ENCODE results near the gene CELF4. TPM values are rescaled to one million over a fixed set of nuclear protein-coding genes. Genes with fewer than 3 reads are reported as not detected.

CELF4 gene
- polyA plus RNA-seq, 4 donors: 3.2 to 7.8 (median 3.8) TPM; not detected in 1

DNA sequence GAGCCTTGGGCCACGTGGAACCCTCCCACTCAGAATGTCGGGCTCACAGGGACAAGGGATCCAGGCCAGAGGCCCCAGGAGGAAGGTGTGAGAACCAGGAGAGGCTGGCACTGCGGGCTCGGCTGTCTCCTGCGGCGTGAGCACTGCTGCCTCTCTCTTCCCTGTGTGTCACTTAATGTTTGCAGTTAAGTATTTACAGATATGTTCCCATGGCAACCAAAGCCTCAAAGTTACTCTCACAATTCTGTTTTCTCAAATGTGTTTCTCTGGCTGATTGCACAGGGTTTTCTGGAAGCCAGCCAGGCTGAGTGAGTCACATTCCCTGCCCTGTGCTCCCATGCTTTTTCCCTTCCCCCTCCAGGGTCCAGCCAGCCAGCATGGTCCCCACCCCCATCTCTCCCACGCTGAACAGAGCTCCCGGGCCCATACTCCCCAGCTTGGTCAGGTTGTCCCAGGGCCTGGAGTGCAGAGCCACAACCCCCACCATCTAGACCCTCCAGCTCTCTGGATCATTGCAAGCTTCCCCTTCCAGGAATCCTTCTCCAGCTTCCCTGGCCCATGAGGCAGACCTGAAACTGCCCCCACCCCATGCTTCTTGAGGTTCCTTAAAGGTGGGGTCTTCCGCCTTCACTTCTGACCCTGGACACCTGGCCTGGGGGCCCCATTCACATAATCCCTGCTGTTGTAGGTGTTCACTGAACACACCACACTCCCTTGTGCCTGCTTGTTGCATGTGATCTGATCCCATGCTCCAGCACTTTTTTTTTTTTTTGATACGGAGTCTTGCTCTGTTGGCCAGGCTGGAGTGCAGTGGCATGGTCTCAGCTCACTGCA lies 265.9 kb downstream of the CELF4 start:
- no peaks in the 10 kb centered on the region for H3K36me3 ChIP-seq (ENCODE audit: control insufficient read depth in 3 of 3, insufficient read depth in 2 of 3, low read depth in 1 of 3, low read length in 3 of 3)
- no peak overlapping the region for H3K4me3 ChIP-seq (ENCODE audit: low read depth in 1 of 3, low read length in 3 of 3)
- peaks cover 0 to 13% (median 3%) of the 10 kb centered on the region in 3 donors for H3K4me1 ChIP-seq (ENCODE audit: control insufficient read depth in 3 of 3, insufficient read depth in 2 of 3, low read depth in 1 of 3, low read length in 2 of 3)
- DNase-seq: peak; percentile 84 to 96
- H3K27me3 ChIP-seq (ENCODE audit: control insufficient read depth in 3 of 3, insufficient read depth in 3 of 3, low read length in 3 of 3): no peaks in the 10 kb centered on the region
- H3K27ac ChIP-seq (ENCODE audit: low read depth in 1 of 3, low read length in 2 of 3): peak overlapping the region in 1 of 3 donors; percentile 40
- 15 to 29% (median 21%) methylated on average over 10 of the region's 10 CpGs for WGBS, 3 donors
- no peaks in the 10 kb centered on the region for H3K9me3 ChIP-seq (ENCODE audit: control insufficient read depth in 2 of 2, insufficient read depth in 1 of 2, low read depth in 1 of 2, low read length in 1 of 2)
- no peak for FAIRE-seq

GRCh38 chr18:37298816-37299215 lies 266.8 kb downstream of the CELF4 start:
- Histone ChIP-seq H3K9me3 (ENCODE audit: control insufficient read depth in 2 of 2, insufficient read depth in 1 of 2, low read depth in 1 of 2, low read length in 1 of 2) (no peaks in the 10 kb centered on the region), H3K27me3 (ENCODE audit: control insufficient read depth in 3 of 3, insufficient read depth in 3 of 3, low read length in 3 of 3) (no peaks in the 10 kb centered on the region), H3K4me1 (ENCODE audit: control insufficient read depth in 3 of 3, insufficient read depth in 2 of 3, low read depth in 1 of 3, low read length in 2 of 3) (peaks cover 0 to 13% (median 3%) of the 10 kb centered on the region in 3 donors), H3K27ac (ENCODE audit: low read depth in 1 of 3, low read length in 2 of 3) (no peak overlapping the region), H3K36me3 (ENCODE audit: control insufficient read depth in 3 of 3, insufficient read depth in 2 of 3, low read depth in 1 of 3, low read length in 3 of 3) (no peaks in the 10 kb centered on the region), H3K4me3 (ENCODE audit: low read depth in 1 of 3, low read length in 3 of 3) (no peak overlapping the region)
- peak in 1 of 2 donors; percentile 5 for DNase-seq
- FAIRE-seq: no peak
- WGBS, 3 donors: 86 to 96% (median 91%) methylated on average over 6 of the region's 6 CpGs

DNA sequence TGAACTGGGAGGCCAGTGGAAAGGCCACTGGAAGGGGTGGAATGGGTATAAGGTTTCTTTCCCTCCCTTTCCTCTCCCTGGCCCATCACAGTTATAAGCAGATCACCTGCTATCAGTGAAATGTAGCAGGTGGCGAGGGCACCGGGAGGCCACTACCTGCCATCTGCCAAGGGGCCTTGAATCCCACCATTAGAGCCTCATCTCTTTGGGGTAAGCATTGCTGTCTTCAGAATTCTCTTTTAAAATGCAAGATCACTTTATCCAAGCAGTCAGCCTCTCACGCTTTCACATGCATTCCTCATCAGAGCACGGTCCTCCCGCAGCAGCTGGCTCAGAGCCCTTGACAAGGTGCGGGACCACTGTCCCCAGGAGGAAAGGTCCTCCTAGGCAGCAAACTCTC lies 268.5 kb downstream of the CELF4 start:
- H3K4me1 ChIP-seq (ENCODE audit: control insufficient read depth in 3 of 3, insufficient read depth in 2 of 3, low read depth in 1 of 3, low read length in 2 of 3): peaks cover 0 to 13% (median 3%) of the 10 kb centered on the region in 3 donors
- H3K27ac ChIP-seq (ENCODE audit: low read depth in 1 of 3, low read length in 2 of 3): no peak overlapping the region
- H3K36me3 ChIP-seq (ENCODE audit: control insufficient read depth in 3 of 3, insufficient read depth in 2 of 3, low read depth in 1 of 3, low read length in 3 of 3): no peaks in the 10 kb centered on the region
- 73 to 91% (median 86%) methylated on average over 6 of the region's 6 CpGs for WGBS, 3 donors
- no peak overlapping the region for H3K4me3 ChIP-seq (ENCODE audit: low read depth in 1 of 3, low read length in 3 of 3)
- no peak for FAIRE-seq
- no peaks in the 10 kb centered on the region for H3K27me3 ChIP-seq (ENCODE audit: control insufficient read depth in 3 of 3, insufficient read depth in 3 of 3, low read length in 3 of 3)
- H3K9me3 ChIP-seq (ENCODE audit: control insufficient read depth in 2 of 2, insufficient read depth in 1 of 2, low read depth in 1 of 2, low read length in 1 of 2): no peaks in the 10 kb centered on the region
- DNase-seq: no peak

DNA sequence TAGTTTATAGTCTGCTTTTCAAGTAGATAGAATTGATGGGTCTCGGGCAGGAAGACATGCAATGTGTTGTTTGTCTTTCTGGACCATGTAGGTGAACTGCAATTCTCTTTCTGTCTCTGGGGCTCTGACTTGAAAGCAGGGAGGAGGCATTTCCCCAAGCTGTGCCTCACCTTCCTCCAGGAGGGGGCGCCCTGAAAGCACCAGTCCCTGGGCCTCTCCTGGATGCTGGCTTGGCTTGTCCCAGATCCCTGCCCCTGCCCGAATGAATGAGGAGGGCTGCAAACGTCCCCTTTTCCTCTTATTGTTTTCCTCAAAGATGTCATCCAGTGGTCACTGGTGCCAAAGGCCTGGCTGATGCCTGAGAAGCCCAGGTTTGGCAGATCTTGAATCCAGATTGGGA lies 270.6 kb downstream of the CELF4 start:
- no peak for FAIRE-seq
- Histone ChIP-seq H3K27me3 (ENCODE audit: control insufficient read depth in 3 of 3, insufficient read depth in 3 of 3, low read length in 3 of 3) (no peaks in the 10 kb centered on the region), H3K4me3 (ENCODE audit: low read depth in 1 of 3, low read length in 3 of 3) (no peak overlapping the region), H3K9me3 (ENCODE audit: control insufficient read depth in 2 of 2, insufficient read depth in 1 of 2, low read depth in 1 of 2, low read length in 1 of 2) (no peaks in the 10 kb centered on the region), H3K36me3 (ENCODE audit: control insufficient read depth in 3 of 3, insufficient read depth in 2 of 3, low read depth in 1 of 3, low read length in 3 of 3) (no peaks in the 10 kb centered on the region), H3K27ac (ENCODE audit: low read depth in 1 of 3, low read length in 2 of 3) (no peak overlapping the region), H3K4me1 (ENCODE audit: control insufficient read depth in 3 of 3, insufficient read depth in 2 of 3, low read depth in 1 of 3, low read length in 2 of 3) (peaks cover 0 to 12% (median 3%) of the 10 kb centered on the region in 3 donors)
- WGBS, 3 donors: 26 to 35% (median 29%) methylated on average over 4 of the region's 4 CpGs
- DNase-seq: peak; percentile 7 to 21

GRCh38 chr18:37293359-37293758 lies 272.2 kb downstream of the CELF4 start:
- H3K4me3 ChIP-seq (ENCODE audit: low read depth in 1 of 3, low read length in 3 of 3): no peak overlapping the region
- H3K36me3 ChIP-seq (ENCODE audit: control insufficient read depth in 3 of 3, insufficient read depth in 2 of 3, low read depth in 1 of 3, low read length in 3 of 3): no peaks in the 10 kb centered on the region
- FAIRE-seq: no peak
- no peaks in the 10 kb centered on the region for H3K4me1 ChIP-seq (ENCODE audit: control insufficient read depth in 3 of 3, insufficient read depth in 2 of 3, low read depth in 1 of 3, low read length in 2 of 3)
- no peak overlapping the region for H3K27ac ChIP-seq (ENCODE audit: low read depth in 1 of 3, low read length in 2 of 3)
- 63 to 87% (median 82%) methylated on average over 3 of the region's 3 CpGs for WGBS, 3 donors
- H3K9me3 ChIP-seq (ENCODE audit: control insufficient read depth in 2 of 2, insufficient read depth in 1 of 2, low read depth in 1 of 2, low read length in 1 of 2): no peaks in the 10 kb centered on the region
- no peak for DNase-seq
- no peaks in the 10 kb centered on the region for H3K27me3 ChIP-seq (ENCODE audit: control insufficient read depth in 3 of 3, insufficient read depth in 3 of 3, low read length in 3 of 3)

- no peaks in the 10 kb centered on the region for H3K9me3 ChIP-seq (ENCODE audit: control insufficient read depth in 2 of 2, insufficient read depth in 1 of 2, low read depth in 1 of 2, low read length in 1 of 2)
- H3K27me3 ChIP-seq (ENCODE audit: control insufficient read depth in 3 of 3, insufficient read depth in 3 of 3, low read length in 3 of 3): no peaks in the 10 kb centered on the region
- H3K36me3 ChIP-seq (ENCODE audit: control insufficient read depth in 3 of 3, insufficient read depth in 2 of 3, low read depth in 1 of 3, low read length in 3 of 3): no peaks in the 10 kb centered on the region
- no peak overlapping the region for H3K27ac ChIP-seq (ENCODE audit: low read depth in 1 of 3, low read length in 2 of 3)
- DNase-seq (no peak), FAIRE-seq (no peak)
- H3K4me3 ChIP-seq (ENCODE audit: low read depth in 1 of 3, low read length in 3 of 3): no peak overlapping the region
- no peaks in the 10 kb centered on the region for H3K4me1 ChIP-seq (ENCODE audit: control insufficient read depth in 3 of 3, insufficient read depth in 2 of 3, low read depth in 1 of 3, low read length in 2 of 3)
- 65 to 87% (median 87%) methylated on average over 3 to 6 of the region's 6 CpGs for WGBS, 3 donors
Measured at GRCh38 chr18:37289423-37289822, 276.2 kb downstream of the CELF4 start.

DNA sequence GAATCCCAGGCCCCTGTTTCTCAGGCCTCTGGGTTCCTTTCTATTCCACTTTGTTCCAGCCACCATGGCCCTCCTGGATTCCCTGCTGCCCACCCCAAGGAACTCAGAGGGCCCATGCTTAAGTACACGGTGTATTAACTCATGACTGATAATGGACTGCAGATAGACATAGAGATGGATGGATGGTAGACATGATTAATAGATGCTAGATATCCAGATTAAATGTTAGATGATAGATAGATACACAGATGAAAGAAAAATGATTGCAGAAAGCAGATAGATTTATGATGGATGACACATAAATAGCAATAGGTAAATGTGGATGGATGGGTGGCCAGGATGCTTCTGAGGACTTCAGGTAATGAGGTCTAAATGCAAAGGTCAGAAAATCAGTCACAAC lies 278.0 kb downstream of the CELF4 start:
- 3 to 28% (median 26%) methylated on average over 1 of the region's 1 CpG for WGBS, 3 donors
- Histone ChIP-seq H3K27me3 (ENCODE audit: control insufficient read depth in 3 of 3, insufficient read depth in 3 of 3, low read length in 3 of 3) (peaks cover 0 to 1% (median 0%) of the 10 kb centered on the region in 3 donors), H3K27ac (ENCODE audit: low read depth in 1 of 3, low read length in 2 of 3) (no peak overlapping the region), H3K36me3 (ENCODE audit: control insufficient read depth in 3 of 3, insufficient read depth in 2 of 3, low read depth in 1 of 3, low read length in 3 of 3) (no peaks in the 10 kb centered on the region), H3K4me1 (ENCODE audit: control insufficient read depth in 3 of 3, insufficient read depth in 2 of 3, low read depth in 1 of 3, low read length in 2 of 3) (no peaks in the 10 kb centered on the region), H3K9me3 (ENCODE audit: control insufficient read depth in 2 of 2, insufficient read depth in 1 of 2, low read depth in 1 of 2, low read length in 1 of 2) (no peaks in the 10 kb centered on the region), H3K4me3 (ENCODE audit: low read depth in 1 of 3, low read length in 3 of 3) (no peak overlapping the region)
- DNase-seq (no peak), FAIRE-seq (no peak)

GRCh38 chr18:37286801-37287200 lies 278.8 kb downstream of the CELF4 start:
- H3K4me1 ChIP-seq (ENCODE audit: control insufficient read depth in 3 of 3, insufficient read depth in 2 of 3, low read depth in 1 of 3, low read length in 2 of 3): no peaks in the 10 kb centered on the region
- peaks cover 0 to 4% (median 0%) of the 10 kb centered on the region in 3 donors for H3K27me3 ChIP-seq (ENCODE audit: control insufficient read depth in 3 of 3, insufficient read depth in 3 of 3, low read length in 3 of 3)
- H3K36me3 ChIP-seq (ENCODE audit: control insufficient read depth in 3 of 3, insufficient read depth in 2 of 3, low read depth in 1 of 3, low read length in 3 of 3): no peaks in the 10 kb centered on the region
- no peak overlapping the region for H3K4me3 ChIP-seq (ENCODE audit: low read depth in 1 of 3, low read length in 3 of 3)
- H3K9me3 ChIP-seq (ENCODE audit: control insufficient read depth in 2 of 2, insufficient read depth in 1 of 2, low read depth in 1 of 2, low read length in 1 of 2): no peaks in the 10 kb centered on the region
- DNase-seq: no peak
- no peak for FAIRE-seq
- 81 to 88% (median 81%) methylated on average over 9 of the region's 9 CpGs for WGBS, 3 donors
- H3K27ac ChIP-seq (ENCODE audit: low read depth in 1 of 3, low read length in 2 of 3): no peak overlapping the region
